Skeletal muscle satellite cell (primary cell): Measurements from ENCODE around the gene SGCG. TPM values are rescaled to one million over a fixed set of nuclear protein-coding genes. Genes with fewer than 3 reads are reported as not detected.

ENCODE experiments used
- H3K27me3 ChIP-seq: 2 replicates; pipeline ENCODE4 v1.7.0; 2013; ENCODE audit warnings: low read length; ENCODE audit not compliant: control insufficient read depth, insufficient read depth
- H3K36me3 ChIP-seq: 2 replicates; pipeline ENCODE4 v1.7.0; 2013; ENCODE audit warnings: mild to moderate bottlenecking, control low read depth, low read length; ENCODE audit not compliant: insufficient read depth
- H3K4me1 ChIP-seq: 2 replicates; pipeline ENCODE4 v1.7.0; 2013; ENCODE audit warnings: low read length; ENCODE audit not compliant: control insufficient read depth, insufficient read depth
- H3K4me2 ChIP-seq: 2 replicates; pipeline ENCODE4 v1.7.0; 2013; ENCODE audit warnings: mild to moderate bottlenecking, low read length
- H3K4me3 ChIP-seq: 2 replicates; pipeline ENCODE4 v1.7.0; 2013; ENCODE audit warnings: low read length
- H3K9ac ChIP-seq: 2 replicates; pipeline ENCODE4 v1.7.0; 2013; ENCODE audit warnings: mild to moderate bottlenecking, low read depth, low read length, moderate library complexity
- H3K9me3 ChIP-seq: replicated peaks from 2 replicates; pipeline ENCODE4 v1.7.0; 2013; ENCODE audit warnings: mild to moderate bottlenecking, control low read depth, low read length
- small RNA-seq: library from RNA; depleted of rRNA; stranded (forward); fragments of <200 nt; gene quantifications from one replicate; pipeline ENCODE3, GENCODE V24; 2012

Gene SGCG

DNA sequence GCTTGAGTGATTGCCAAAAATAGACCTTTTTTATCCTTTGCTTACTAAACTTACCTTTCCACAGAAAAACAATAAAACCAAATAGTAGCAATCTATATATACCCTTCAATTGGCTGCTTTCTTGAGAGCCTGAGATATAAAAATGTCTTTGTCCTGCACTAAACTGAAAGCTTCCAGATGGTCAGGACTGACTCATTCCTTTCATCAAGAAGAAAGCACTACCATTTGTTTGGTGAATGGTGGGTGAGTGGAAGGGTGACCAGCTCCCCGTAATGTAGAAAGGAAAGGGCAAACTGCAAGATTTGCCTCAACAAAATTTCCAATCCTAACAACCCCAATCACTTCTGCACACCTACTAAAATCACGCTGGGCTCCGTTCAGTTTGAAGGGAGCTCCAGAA, 184.9 kb downstream of the SGCG start:
- no peak overlapping the region for H3K9ac ChIP-seq
- no peak overlapping the region for H3K4me3 ChIP-seq
- peaks cover 83% of the 10 kb centered on the region for H3K36me3 ChIP-seq
- no peaks in the 10 kb centered on the region for H3K4me1 ChIP-seq
- no peaks in the 10 kb centered on the region for H3K27me3 ChIP-seq
- no peak overlapping the region for H3K4me2 ChIP-seq
- H3K9me3 ChIP-seq = no peaks in the 10 kb centered on the region

DNA sequence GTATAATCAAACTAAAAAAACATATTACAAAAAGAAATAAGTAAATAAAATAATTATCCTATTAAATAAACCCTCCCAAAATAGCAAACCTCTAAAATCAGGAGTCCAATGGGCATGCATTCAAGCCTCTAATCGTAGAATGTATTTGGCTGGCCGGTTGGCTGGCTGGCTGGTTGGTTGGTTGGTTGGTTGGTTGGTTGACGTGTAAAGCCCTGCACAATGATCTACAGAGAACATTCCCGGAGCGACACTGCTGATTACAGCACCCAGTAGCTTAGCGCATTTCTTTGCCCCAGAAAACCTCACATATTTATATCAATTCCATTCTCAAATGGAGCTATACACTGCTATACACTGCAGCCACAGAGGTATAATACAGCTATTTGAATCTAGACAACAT, 187.1 kb downstream of the SGCG start:
- Histone ChIP-seq H3K4me1 (peaks cover 11% of the 10 kb centered on the region), H3K9me3 (no peaks in the 10 kb centered on the region), H3K27me3 (no peaks in the 10 kb centered on the region), H3K36me3 (peaks cover 81% of the 10 kb centered on the region), H3K4me3 (no peak overlapping the region), H3K9ac (no peak overlapping the region), H3K4me2 (no peak overlapping the region)

DNA sequence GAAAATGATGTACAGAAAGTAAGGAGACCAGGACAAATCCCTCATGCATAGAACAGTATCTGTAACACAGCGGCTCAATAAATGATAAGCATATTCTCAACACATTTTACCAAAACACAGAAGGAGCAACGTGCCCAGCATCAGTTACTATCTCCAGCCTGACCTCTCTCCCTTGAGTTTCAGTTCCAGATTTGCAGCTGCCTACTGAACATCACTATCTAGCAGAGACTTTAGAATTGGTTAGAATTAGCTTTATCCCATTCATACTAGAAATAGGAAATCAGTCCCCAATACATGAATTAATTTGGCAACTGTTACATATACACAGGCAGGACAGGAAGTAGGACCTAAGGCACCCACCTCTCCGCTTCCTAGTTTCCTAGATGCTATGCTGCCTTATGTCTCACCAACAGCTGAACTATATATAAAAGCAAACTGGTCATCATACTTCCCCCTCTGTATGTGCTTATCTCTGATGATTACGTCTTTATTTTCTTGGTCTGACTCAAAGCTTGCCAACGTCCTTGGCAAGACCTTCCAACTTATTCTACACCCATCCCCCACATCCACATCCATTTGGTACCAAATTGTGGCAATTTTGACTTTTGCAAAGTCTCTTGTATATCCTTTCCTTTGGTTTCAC, 191.6 kb downstream of the SGCG start:
- Histone ChIP-seq H3K36me3 (peaks cover 44% of the 10 kb centered on the region), H3K27me3 (no peaks in the 10 kb centered on the region), H3K4me2 (peak overlapping the region; percentile 81), H3K9ac (no peak overlapping the region), H3K9me3 (no peaks in the 10 kb centered on the region), H3K4me3 (peak overlapping the region; percentile 87), H3K4me1 (peaks cover 42% of the 10 kb centered on the region)

Small RNA genes within 50 kb of the gene (small RNA-seq; reads per million reads assigned to genes)
- gene RNU6-58P = not detected
- gene RNY3P4 = not detected
